Natural killer cell (primary cell): Measurements from ENCODE around the gene CTSG. TPM values are rescaled to one million over a fixed set of nuclear protein-coding genes. Genes with fewer than 3 reads are reported as not detected.
A peak's percentile ranks its signal among the peaks of the same experiment; 100 is the strongest.

Experiments
- ATAC-seq, 3 donors: fragments of 150-1000 bp in 2 of 3; fragments of 200-7000 bp in 1 of 3; cut with Tn5 transposase; 1 replicate in 1 of 3; 2 replicates in 2 of 3; pipeline ENCODE4 v1.10.0; 2021; ENCODE audit warnings: mild to moderate bottlenecking in 2 of 3, moderate library complexity in 2 of 3
- DNase-seq, 2 donors: peaks; one replicate each; pipeline versions ENCODE4 v3.0.0 to v3.0.0-alpha.2; 2013 to 2021; ENCODE audit warnings: mixed read lengths in 1 of 2
- H3K27ac ChIP-seq: one replicate; pipeline ENCODE4 v1.5.1; 2013; ENCODE audit warnings: mild to moderate bottlenecking, low read length
- H3K27me3 ChIP-seq: one replicate; pipeline ENCODE4 v1.6.1; 2013; ENCODE audit warnings: low read length; ENCODE audit not compliant: control insufficient read depth, insufficient read depth
- H3K36me3 ChIP-seq: one replicate; pipeline ENCODE4 v1.6.1; 2013; ENCODE audit warnings: low read length; ENCODE audit not compliant: control insufficient read depth, insufficient read depth
- H3K4me1 ChIP-seq: one replicate; pipeline ENCODE4 v1.6.1; 2013; ENCODE audit warnings: low read length; ENCODE audit not compliant: control insufficient read depth, insufficient read depth
- H3K4me3 ChIP-seq: one replicate; pipeline ENCODE4 v1.5.1; 2013; ENCODE audit warnings: low read length
- H3K9me3 ChIP-seq: one replicate; pipeline ENCODE4 v1.6.1; 2013; ENCODE audit warnings: low read length; ENCODE audit not compliant: control insufficient read depth, insufficient read depth
- H3K27ac Mint-ChIP-seq, 2 donors: one replicate each; pipeline ENCODE4 v1.8.0; 2022; ENCODE audit warnings: mild to moderate bottlenecking in 2 of 2, mixed read lengths in 2 of 2, moderate library complexity in 1 of 2
- H3K27me3 Mint-ChIP-seq, 2 donors: one replicate each; pipeline ENCODE4 v1.8.0; 2022; ENCODE audit warnings: low read depth in 2 of 2, mixed read lengths in 2 of 2
- H3K36me3 Mint-ChIP-seq: one replicate; pipeline ENCODE4 v1.8.0; 2022; ENCODE audit warnings: mixed read lengths
- H3K4me1 Mint-ChIP-seq, 2 donors: one replicate each; pipeline ENCODE4 v1.8.0; 2022; ENCODE audit warnings: mixed read lengths in 2 of 2
- H3K4me3 Mint-ChIP-seq: one replicate; pipeline ENCODE4 v1.8.0; 2022; ENCODE audit warnings: mild to moderate bottlenecking, moderate library complexity, mixed read lengths
- H3K9me3 Mint-ChIP-seq, 2 donors: one replicate each; pipeline ENCODE4 v1.8.0; 2022; ENCODE audit warnings: mixed read lengths in 2 of 2
- CTCF ChIP-seq: fragments of 200-600 bp; IDR thresholded peaks from one replicate; pipeline ENCODE4 v1.8.0; 2022; ENCODE audit warnings: antibody characterized with exemption
- WGBS: methylation state at CpG from one replicate; pipeline ENCODE4 v1.1.7; 2013; ENCODE audit warnings: missing lambda C conversion rate; ENCODE audit not compliant: insufficient coverage; 5-methylcytosine and 5-hydroxymethylcytosine counted together
- intact Hi-C: fragments of 100-400 bp; cut with micrococcal nuclease; formaldehyde crosslinking; loops from one replicate; pipeline ENCODE4 v1.14.2; 2022
- total RNA-seq, 4 donors: library from RNA; stranded (reverse); fragments of 120-200 nt in 1 of 4; gene quantifications; one replicate each; pipeline versions ENCODE4 v1.2.3 to v1.2.4, GENCODE V29; 2013 to 2022

Gene CTSG
- total RNA-seq, 3 donors from 2014 or later (not counting 1 experiment from before 2014, with no cell fraction given), result 0.43 to 1.0 TPM; not detected in 1

GRCh38 chr14:24576771-24577170 is 721 bp upstream of the CTSG start:
- peaks cover 4% of the 10 kb centered on the region for H3K4me1 ChIP-seq
- no peak overlapping the region for H3K27ac Mint-ChIP-seq
- H3K4me3 Mint-ChIP-seq, result no peak overlapping the region
- ATAC-seq, result no peak
- H3K27me3 ChIP-seq, result no peaks in the 10 kb centered on the region
- TF ChIP-seq CTCF, result no peak
- no peaks in the 10 kb centered on the region for H3K36me3 Mint-ChIP-seq
- intact Hi-C loops, result no loop called here
- no peaks in the 10 kb centered on the region for H3K36me3 ChIP-seq
- 83% methylated on average over 3 of the region's 5 CpGs for WGBS
- H3K27me3 Mint-ChIP-seq, result no peaks in the 10 kb centered on the region
- H3K4me1 Mint-ChIP-seq, result peaks cover 0 to 24% of the 10 kb centered on the region in 2 donors
- no peak for DNase-seq
- no peaks in the 10 kb centered on the region for H3K9me3 ChIP-seq
- H3K27ac ChIP-seq, result no peak overlapping the region
- H3K4me3 ChIP-seq, result no peak overlapping the region
- no peaks in the 10 kb centered on the region for H3K9me3 Mint-ChIP-seq

- Histone ChIP-seq H3K4me3 (no peak overlapping the region), H3K27ac (no peak overlapping the region), H3K27me3 (no peaks in the 10 kb centered on the region), H3K4me1 (peaks cover 4% of the 10 kb centered on the region), H3K36me3 (no peaks in the 10 kb centered on the region), H3K9me3 (no peaks in the 10 kb centered on the region)
- no peak overlapping the region for H3K4me3 Mint-ChIP-seq
- no peak for TF ChIP-seq CTCF
- H3K27ac Mint-ChIP-seq, result no peak overlapping the region
- intact Hi-C loops, result no loop called here
- H3K9me3 Mint-ChIP-seq, result no peaks in the 10 kb centered on the region
- DNase-seq (no peak), ATAC-seq (no peak)
- no peaks in the 10 kb centered on the region for H3K27me3 Mint-ChIP-seq
- 93% methylated on average over 27 of the region's 27 CpGs for WGBS
- H3K36me3 Mint-ChIP-seq, result no peaks in the 10 kb centered on the region
- H3K4me1 Mint-ChIP-seq, result peaks cover 0 to 24% of the 10 kb centered on the region in 2 donors
Observed at GRCh38 chr14:24574206-24574774, 1.8 kb downstream of the CTSG start.

- H3K4me1 Mint-ChIP-seq, result peaks cover 28 to 45% of the 10 kb centered on the region in 2 donors
- Histone ChIP-seq H3K9me3 (peaks cover 7% of the 10 kb centered on the region), H3K36me3 (no peaks in the 10 kb centered on the region), H3K4me1 (no peaks in the 10 kb centered on the region), H3K27me3 (no peaks in the 10 kb centered on the region), H3K4me3 (no peak overlapping the region), H3K27ac (no peak overlapping the region)
- H3K9me3 Mint-ChIP-seq, result peaks cover 12 to 17% of the 10 kb centered on the region in 2 donors
- H3K4me3 Mint-ChIP-seq, result no peak overlapping the region
- no peak for TF ChIP-seq CTCF
- intact Hi-C loops, result no loop called here
- H3K27me3 Mint-ChIP-seq, result no peaks in the 10 kb centered on the region
- 82% methylated on average over 2 of the region's 2 CpGs for WGBS
- H3K36me3 Mint-ChIP-seq, result peaks cover 23% of the 10 kb centered on the region
- DNase-seq (no peak), ATAC-seq (peak in 2 of 3 donors; percentile 35 to 52)
- peak overlapping the region in 1 of 2 donors; percentile 53 for H3K27ac Mint-ChIP-seq
Observed at GRCh38 chr14:24566318-24566717, 9.7 kb downstream of the CTSG start.

GRCh38 chr14:24565766-24566165 is 10.3 kb downstream of the CTSG start:
- Mint-ChIP-seq H3K9me3 (peaks cover 12 to 17% of the 10 kb centered on the region in 2 donors), H3K27ac (peak overlapping the region in 1 of 2 donors; percentile 53), H3K4me3 (no peak overlapping the region), H3K27me3 (no peaks in the 10 kb centered on the region), H3K4me1 (peaks cover 28 to 45% of the 10 kb centered on the region in 2 donors), H3K36me3 (peaks cover 23% of the 10 kb centered on the region)
- Histone ChIP-seq H3K27me3 (no peaks in the 10 kb centered on the region), H3K36me3 (no peaks in the 10 kb centered on the region), H3K4me1 (no peaks in the 10 kb centered on the region), H3K27ac (no peak overlapping the region), H3K4me3 (no peak overlapping the region), H3K9me3 (peaks cover 7% of the 10 kb centered on the region)
- no peak for ATAC-seq
- no peak for DNase-seq
- intact Hi-C loops, result no loop called here
- TF ChIP-seq CTCF, result no peak
- WGBS, result 95% methylated on average over 1 of the region's 2 CpGs
